H1 (cell line): ENCODE data around the gene YEATS2. TPM values are rescaled to one million over a fixed set of nuclear protein-coding genes. Genes with fewer than 3 reads are reported as not detected.
"Not testable (repeated sequence)": the region's sequence is repeated elsewhere in the genome, so short reads cannot be mapped to it uniquely, and the experiment has no call there.

Experiments used
- CTCF ChIA-PET: fragments of 300-600 bp; sonication (Branson Sonifier 250); formaldehyde crosslinking; loops from one replicate; lab custom pipeline; 2021; ENCODE audit not compliant: partially characterized antibody; lab: Charles Lee
- POLR2A ChIA-PET: fragments of 300-600 bp; sonication (Branson Sonifier 250); formaldehyde crosslinking; loops from one replicate; lab custom pipeline; 2021; ENCODE audit warnings: inconsistent platforms; ENCODE audit not compliant: partially characterized antibody; lab: Charles Lee
- DNase-seq, 2 experiments: peaks; one replicate each; pipeline versions ENCODE4 v3.0.0 to v3.0.0-alpha.2; 2010 to 2022; ENCODE audit warnings: low spot score in 2 of 2, low read depth in 1 of 2, mixed read lengths in 1 of 2
- FAIRE-seq: peaks from 2 replicates; lab custom pipeline; 2011; peaks lifted over from hg19 to GRCh38; lab: Jason Lieb, UNC
- H2AFZ ChIP-seq: 2 replicates; pipeline ENCODE4 v1.8.1; 2012; ENCODE audit warnings: low read length, inconsistent platforms
- H2AK5ac ChIP-seq: 2 replicates; pipeline ENCODE4 v1.6.1; 2013; ENCODE audit warnings: low read depth, low read length
- H2BK120ac ChIP-seq: replicated peaks from 2 replicates; pipeline ENCODE3; 2013; ENCODE audit warnings: low read depth, low read length, inconsistent platforms
- H2BK12ac ChIP-seq: 2 replicates; pipeline ENCODE4 v1.6.1; 2013; ENCODE audit warnings: low read depth, low read length
- H2BK15ac ChIP-seq: 2 replicates; pipeline ENCODE4 v1.6.1; 2013; ENCODE audit warnings: low read length
- H2BK20ac ChIP-seq: 2 replicates; pipeline ENCODE4 v1.6.1; 2013; ENCODE audit warnings: low read length
- H2BK5ac ChIP-seq: 2 replicates; pipeline ENCODE4 v1.6.1; 2013; ENCODE audit warnings: low read depth, low read length
- H3K14ac ChIP-seq: 2 replicates; pipeline ENCODE4 v1.6.1; 2013; ENCODE audit warnings: inconsistent platforms; ENCODE audit not compliant: insufficient read length
- H3K18ac ChIP-seq: 2 replicates; pipeline ENCODE4 v1.6.1; 2013; ENCODE audit warnings: low read length; ENCODE audit errors: extremely low read depth
- H3K23ac ChIP-seq: 2 replicates; pipeline ENCODE4 v1.6.1; 2013; ENCODE audit warnings: inconsistent platforms; ENCODE audit not compliant: insufficient read length
- H3K23me2 ChIP-seq: 2 replicates; pipeline ENCODE4 v1.6.1; 2013; ENCODE audit warnings: low read depth, low read length
- H3K27ac ChIP-seq: 2 replicates; pipeline ENCODE4 v1.6.1; 2011; ENCODE audit warnings: low read depth, low read length, inconsistent platforms
- H3K27me3 ChIP-seq, 4 experiments: replicated peaks in 1 of 4; 1 replicate in 1 of 4; 2 replicates in 3 of 4; pipeline versions ENCODE4 v1.6.1 to v1.8.1; 2011 to 2013; ENCODE audit warnings: low read length in 3 of 4, mild to moderate bottlenecking in 3 of 4, inconsistent platforms in 2 of 4, mixed read lengths in 2 of 4, moderate library complexity in 1 of 4; ENCODE audit not compliant: control insufficient read depth in 3 of 4, insufficient read depth in 3 of 4; ENCODE audit errors: extremely low read depth in 1 of 4
- H3K36me3 ChIP-seq, 4 experiments: 2 replicates each; pipeline versions ENCODE4 v1.6.1 to v1.8.1; 2011 to 2013; ENCODE audit warnings: mild to moderate bottlenecking in 4 of 4, low read length in 3 of 4, moderate library complexity in 2 of 4, control low read depth in 1 of 4, inconsistent platforms in 1 of 4; ENCODE audit not compliant: insufficient read depth in 4 of 4, control insufficient read depth in 2 of 4
- H3K4ac ChIP-seq: replicated peaks from 2 replicates; pipeline ENCODE3; 2013; ENCODE audit warnings: low read length, low read depth, mixed read lengths, inconsistent platforms; ENCODE audit not compliant: insufficient read length
- H3K4me1 ChIP-seq, 4 experiments: replicated peaks in 1 of 4; 1 replicate in 1 of 4; 2 replicates in 3 of 4; pipeline versions ENCODE4 v1.6.1 to v1.8.1; 2011 to 2013; ENCODE audit warnings: low read length in 3 of 4, inconsistent platforms in 2 of 4, mixed read lengths in 1 of 4; ENCODE audit not compliant: insufficient read depth in 4 of 4, control insufficient read depth in 3 of 4
- H3K4me2 ChIP-seq, 2 experiments: 2 replicates each; pipeline versions ENCODE4 v1.6.1 to v1.8.1; 2011 to 2013; ENCODE audit warnings: low read depth in 2 of 2, low read length in 2 of 2, control low read depth in 1 of 2, inconsistent platforms in 1 of 2, mild to moderate bottlenecking in 1 of 2; ENCODE audit not compliant: insufficient read depth in 1 of 2
- H3K4me3 ChIP-seq, 4 experiments: fragments of 200-600, 300-600 bp in 1 of 4; sonication (generic), shearing (Covaris generic), sonication (Bioruptor Twin) in 1 of 4; 2 replicates each; pipeline versions ENCODE4 v1.5.1 to v1.8.1; 2011 to 2016; ENCODE audit warnings: low read length in 4 of 4, low read depth in 3 of 4, control low read depth in 2 of 4, inconsistent platforms in 2 of 4, mild to moderate bottlenecking in 2 of 4, mixed read lengths in 1 of 4, moderate library complexity in 1 of 4; ENCODE audit not compliant: insufficient read depth in 2 of 4; ENCODE audit errors: extremely low read depth in 1 of 4
- H3K56ac ChIP-seq: replicated peaks from 2 replicates; pipeline ENCODE3; 2013; ENCODE audit warnings: low read depth, mild to moderate bottlenecking, mixed read lengths, low read length, inconsistent platforms; ENCODE audit not compliant: insufficient read length
- H3K79me1 ChIP-seq: 2 replicates; pipeline ENCODE4 v1.6.1; 2013; ENCODE audit warnings: low read depth, low read length, control low read depth
- H3K79me2 ChIP-seq, 2 experiments: 2 replicates each; pipeline versions ENCODE4 v1.6.1 to v1.8.1; 2012 to 2013; ENCODE audit warnings: low read length in 2 of 2, mild to moderate bottlenecking in 2 of 2, inconsistent platforms in 1 of 2; ENCODE audit not compliant: insufficient read depth in 2 of 2, control insufficient read depth in 1 of 2
- H3K9ac ChIP-seq, 4 experiments: replicated peaks in 1 of 4; 1 replicate in 1 of 4; 2 replicates in 3 of 4; pipeline versions ENCODE4 v1.6.1 to v1.8.1; 2011 to 2013; ENCODE audit warnings: low read depth in 3 of 4, low read length in 3 of 4, control low read depth in 2 of 4, mild to moderate bottlenecking in 2 of 4, moderate library complexity in 2 of 4, inconsistent platforms in 1 of 4; ENCODE audit errors: extremely low read depth in 1 of 4
- H3K9me3 ChIP-seq, 2 experiments: 2 replicates each; pipeline versions ENCODE4 v1.6.1 to v1.8.1; 2012 to 2013; ENCODE audit warnings: mild to moderate bottlenecking in 2 of 2, moderate library complexity in 2 of 2, control low read depth in 1 of 2, inconsistent platforms in 1 of 2, low read depth in 1 of 2, low read length in 1 of 2, mixed read lengths in 1 of 2; ENCODE audit not compliant: insufficient read depth in 2 of 2
- H4K20me1 ChIP-seq, 2 experiments: replicated peaks in 1 of 2; 2 replicates each; pipeline versions ENCODE3 to v1.8.1; 2011 to 2013; ENCODE audit warnings: inconsistent platforms in 2 of 2, low read length in 2 of 2, mild to moderate bottlenecking in 1 of 2; ENCODE audit not compliant: insufficient read depth in 2 of 2, control insufficient read depth in 1 of 2
- H4K5ac ChIP-seq: 2 replicates; pipeline ENCODE4 v1.6.1; 2013; ENCODE audit warnings: low read length, low read depth, mixed read lengths, inconsistent platforms; ENCODE audit not compliant: insufficient read length
- H4K8ac ChIP-seq: 2 replicates; pipeline ENCODE4 v1.8.0; 2013; ENCODE audit warnings: mild to moderate bottlenecking, moderate library complexity, low read length, inconsistent platforms; ENCODE audit not compliant: insufficient read depth; ENCODE audit errors: extremely low read depth
- H4K91ac ChIP-seq: replicated peaks from 2 replicates; pipeline ENCODE3; 2013; ENCODE audit warnings: low read length, mixed read lengths, inconsistent platforms; ENCODE audit not compliant: insufficient read length
- WGBS, 2 experiments: shearing (Covaris generic) in 1 of 2; methylation state at CpG; one replicate each; pipeline versions ENCODE4 v1.1.6 to v1.1.7; 2013 to 2015; ENCODE audit warnings: low lambda C conversion rate in 2 of 2, mixed read lengths in 2 of 2, inconsistent platforms in 1 of 2, low coverage in 1 of 2, missing lambda C conversion rate in 1 of 2; ENCODE audit not compliant: insufficient replicate concordance in 2 of 2, insufficient coverage in 1 of 2, insufficient read length in 1 of 2; ENCODE audit errors: extremely low coverage in 1 of 2, missing lambda C conversion rate in 1 of 2; 5-methylcytosine and 5-hydroxymethylcytosine counted together
- polyA plus RNA-seq, 7 experiments: library from polyadenylated mRNA; depleted of rRNA in 3 of 7; stranded (reverse) in 5 of 7; unstranded in 2 of 7; fragments of >200 nt in 5 of 7; fragments of 200-250 nt in 2 of 7; gene quantifications; 1 replicate in 5 of 7; 2 replicates in 1 of 7; 4 replicates in 1 of 7; pipeline versions ENCODE4 v1.2.1 to v1.2.3, GENCODE V29; 2011 to 2013; ENCODE audit warnings: missing spikeins in 2 of 7, mixed read lengths in 2 of 7
- total RNA-seq: library from RNA; stranded (reverse); fragmentation: NEBNext Ultra II Directional; extraction: Animal tissue kit (Norgen Biotek cat#: 25700); gene quantifications from 2 replicates; pipeline ENCODE4 v1.2.1, GENCODE V29; 2021

YEATS2 gene
- total and polyA plus RNA-seq, 2 of the 8 experiments (the other 6 are each of a cell fraction or from before 2014, with no cell fraction given): 35.3 to 53.7 TPM

DNA sequence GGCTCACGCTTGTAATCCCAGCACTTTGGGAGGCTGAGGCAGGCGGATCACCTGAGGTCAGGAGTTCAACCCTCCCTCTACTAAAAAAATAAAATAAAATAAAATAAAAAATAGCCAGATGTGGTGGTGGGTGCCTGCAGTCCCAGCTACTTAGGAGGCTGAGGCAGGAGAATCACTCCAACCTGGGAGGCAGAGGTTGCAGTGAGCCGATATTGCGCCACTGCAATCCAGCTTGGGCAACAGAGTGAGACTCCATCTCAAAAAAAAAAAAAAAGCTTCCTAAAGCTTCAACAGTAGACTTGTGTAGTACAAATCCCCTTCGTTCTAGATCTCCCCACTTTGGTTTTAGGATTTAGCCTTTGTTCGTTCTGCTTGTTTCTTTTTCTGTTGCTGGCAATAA, 6.3 kb downstream of the YEATS2 start:
- H3K23ac ChIP-seq, H3K9ac ChIP-seq, H2AK5ac ChIP-seq, H3K4ac ChIP-seq, H2BK20ac ChIP-seq, H2BK12ac ChIP-seq, H4K8ac ChIP-seq, H3K79me1 ChIP-seq, H4K5ac ChIP-seq, H2BK120ac ChIP-seq, FAIRE-seq, H3K18ac ChIP-seq, H3K27ac ChIP-seq, H3K9me3 ChIP-seq, H3K4me2 ChIP-seq, H3K23me2 ChIP-seq, DNase-seq, H2BK5ac ChIP-seq, H4K91ac ChIP-seq, H2AFZ ChIP-seq, H3K56ac ChIP-seq, H3K4me3 ChIP-seq, H3K14ac ChIP-seq, H3K36me3 ChIP-seq, H3K27me3 ChIP-seq, H2BK15ac ChIP-seq: not testable (repeated sequence)
- Histone ChIP-seq H3K79me2 (peaks cover 57 to 100% of the 10 kb centered on the region in 2 experiments), H3K4me1 (peaks cover 0 to 15% (median 3%) of the 10 kb centered on the region in 4 experiments; a peak in 4 of 7 replicates), H4K20me1 (peaks cover 9 to 10% of the 10 kb centered on the region in 2 experiments)
- WGBS, 2 experiments: 95% methylated on average over 6 of the region's 6 CpGs; no CpG with 5 or more reads in 1 of the 2 experiments
- POLR2A ChIA-PET: interaction anchor here (0.7 to 1.5 kb wide), 2 partner anchors 16 to 32 kb away, joined by 3 to 4 read pairs; no protein-coding TSS in a partner anchor
- CTCF ChIA-PET: interaction anchor here (0.6 to 1.1 kb wide), 5 partner anchors 16 to 322 kb away, joined by 3 to 4 read pairs (median 4); partner anchors contain the start of gene KLHL24
